ENCODE results near the gene EPOP. TPM values are rescaled to one million over a fixed set of nuclear protein-coding genes. Genes with fewer than 3 reads are reported as not detected.
"Not testable (repeated sequence)": the region's sequence is repeated elsewhere in the genome, so short reads cannot be mapped to it uniquely, and the experiment has no call there.

EPOP gene
- total and polyA plus RNA-seq, 2 of the 8 experiments (the other 6 are each of a cell fraction or from before 2014, with no cell fraction given): 1.5 to 3.3 TPM

DNA sequence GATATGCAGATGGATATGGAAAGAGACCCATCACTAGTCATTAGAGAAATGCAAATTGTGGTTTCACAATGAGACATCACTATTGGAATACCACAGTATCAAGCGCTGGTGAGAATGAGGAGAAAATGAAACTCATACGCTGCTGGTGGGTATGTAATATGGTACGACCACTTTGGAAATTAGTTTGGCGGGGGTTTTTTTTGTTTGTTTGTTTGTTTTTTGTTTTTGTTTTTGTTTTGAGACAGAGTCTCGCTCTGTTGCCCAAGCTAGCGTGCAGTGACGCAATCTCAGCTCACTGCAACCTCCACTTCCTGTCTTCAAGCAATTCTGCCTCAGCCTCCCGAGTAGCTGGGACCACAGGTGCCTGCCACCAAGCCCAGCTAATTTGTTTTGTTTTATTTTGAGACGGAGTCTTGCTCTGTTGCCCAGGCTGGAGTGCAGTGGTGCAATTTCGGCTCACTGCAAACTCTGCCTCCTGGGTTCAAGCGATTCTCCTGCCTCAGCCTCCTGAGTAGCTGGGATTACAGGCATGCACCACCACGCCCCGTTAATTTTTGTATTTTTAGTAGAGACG lies 49.9 kb downstream of the EPOP start:
- H3K27me3 ChIP-seq (replicated peaks in 1 of 4; ENCODE audit: control insufficient read depth in 3 of 4, extremely low read depth in 1 of 4, insufficient read depth in 3 of 4, low read length in 3 of 4); H4K20me1 ChIP-seq (replicated peaks in 1 of 2; ENCODE audit: control insufficient read depth in 1 of 2, insufficient read depth in 2 of 2, low read length in 2 of 2); H3K23me2 ChIP-seq (ENCODE audit: low read depth, low read length); H3K4me2 ChIP-seq (ENCODE audit: insufficient read depth in 1 of 2, low read depth in 2 of 2, low read length in 2 of 2); H3K9ac ChIP-seq (replicated peaks in 1 of 4; ENCODE audit: extremely low read depth in 1 of 4, low read depth in 3 of 4, low read length in 3 of 4); DNase-seq (ENCODE audit: low read depth in 1 of 2, low spot score in 2 of 2); H4K5ac ChIP-seq (ENCODE audit: insufficient read length, low read depth, low read length); H3K9me3 ChIP-seq (ENCODE audit: insufficient read depth in 2 of 2, low read depth in 1 of 2, low read length in 1 of 2); H2BK15ac ChIP-seq (ENCODE audit: low read length); H2AK5ac ChIP-seq (ENCODE audit: low read depth, low read length); H4K8ac ChIP-seq (ENCODE audit: extremely low read depth, insufficient read depth, low read length); H3K14ac ChIP-seq (ENCODE audit: insufficient read length); H3K79me2 ChIP-seq (ENCODE audit: control insufficient read depth in 1 of 2, insufficient read depth in 2 of 2, low read length in 2 of 2); H4K91ac ChIP-seq (replicated peaks; ENCODE audit: insufficient read length, low read length); H3K4ac ChIP-seq (replicated peaks; ENCODE audit: insufficient read length, low read depth, low read length); H2BK120ac ChIP-seq (replicated peaks; ENCODE audit: low read depth, low read length); H3K23ac ChIP-seq (ENCODE audit: insufficient read length); H3K79me1 ChIP-seq (ENCODE audit: low read depth, low read length); POLR2A ChIA-PET (ENCODE audit: partially characterized antibody); H3K4me3 ChIP-seq (ENCODE audit: extremely low read depth in 1 of 4, insufficient read depth in 2 of 4, low read depth in 3 of 4, low read length in 4 of 4); H3K56ac ChIP-seq (replicated peaks; ENCODE audit: insufficient read length, low read depth, low read length); H2BK5ac ChIP-seq (ENCODE audit: low read depth, low read length); H3K36me3 ChIP-seq (ENCODE audit: control insufficient read depth in 2 of 4, insufficient read depth in 4 of 4, low read length in 3 of 4); H2BK20ac ChIP-seq (ENCODE audit: low read length); H3K4me1 ChIP-seq (replicated peaks in 1 of 4; ENCODE audit: control insufficient read depth in 3 of 4, insufficient read depth in 4 of 4, low read length in 3 of 4); H3K27ac ChIP-seq (ENCODE audit: low read depth, low read length); H3K18ac ChIP-seq (ENCODE audit: extremely low read depth, low read length); H2BK12ac ChIP-seq (ENCODE audit: low read depth, low read length); FAIRE-seq; H2AFZ ChIP-seq (ENCODE audit: low read length): not testable (repeated sequence)
- WGBS, 2 experiments (ENCODE audit: extremely low coverage in 1 of 2, insufficient coverage in 1 of 2, insufficient read length in 1 of 2, insufficient replicate concordance in 2 of 2, low coverage in 1 of 2, low lambda C conversion rate in 2 of 2, missing lambda C conversion rate in 1 of 2): 91% methylated on average over 14 of the region's 14 CpGs; no CpG with 5 or more reads in 1 of the 2 experiments
- CTCF ChIA-PET (ENCODE audit: partially characterized antibody): interaction anchor here (0.6 to 1.9 kb wide), 7 partner anchors 16 to 115 kb away, joined by 3 to 6 read pairs (median 3); no protein-coding TSS in a partner anchor
- TF ChIP-seq CEBPB (IDR thresholded peaks at IDR 0.05; ENCODE audit: low read depth, low read length): peak; percentile 39; the same call in 1 of the 2 replicates

Small RNAs within 50 kb of the gene (microRNA-seq; reads per million reads assigned to microRNA genes)
- gene MIR4726 (ENCODE audit: borderline microRNAs expressed in 2 of 2, borderline number of aligned reads in 2 of 2, borderline replicate concordance in 1 of 2) (0 to 0.23 reads per million in 2 experiments), gene MIR4734 (ENCODE audit: borderline microRNAs expressed in 2 of 2, borderline number of aligned reads in 2 of 2, borderline replicate concordance in 1 of 2) (0 to 0.23 reads per million in 2 experiments)

Small RNAs within 50 kb of the gene (small RNA-seq; reads per million reads assigned to genes)
- gene MIR4726 (ENCODE audit: insufficient read depth) (not detected), gene MIR4734 (ENCODE audit: insufficient read depth) (not detected)

Other genes starting within 250 kb of the EPOP start
- gene ARHGAP23, start 246.5 kb downstream of the EPOP start, total RNA-seq (2021; fragmentation: NEBNext Ultra II Directional; extraction: Animal tissue kit (Norgen Biotek cat#: 25700)): 107 and 108 TPM in 2 replicates
- 16.3 and 28.6 TPM in 2 replicates for gene ARHGAP23, start 246.5 kb downstream of the EPOP start, polyA plus RNA-seq (2011; rRNA removed)
- gene SRCIN1, start 69.0 kb downstream of the EPOP start, total RNA-seq (2021; fragmentation: NEBNext Ultra II Directional; extraction: Animal tissue kit (Norgen Biotek cat#: 25700)): 3.8 and 4.1 TPM in 2 replicates
- 2.8 and 4.2 TPM in 2 replicates for gene SRCIN1, start 69.0 kb downstream of the EPOP start, polyA plus RNA-seq (2011; rRNA removed)
- gene MLLT6, start 30.3 kb upstream of the EPOP start, total RNA-seq (2021; fragmentation: NEBNext Ultra II Directional; extraction: Animal tissue kit (Norgen Biotek cat#: 25700)): 7.7 and 8.0 TPM in 2 replicates
- 6.5 and 7.7 TPM in 2 replicates for gene MLLT6, start 30.3 kb upstream of the EPOP start, polyA plus RNA-seq (2011; rRNA removed)
- 11.1 and 11.6 TPM in 2 replicates for gene CISD3, start 55.4 kb upstream of the EPOP start, total RNA-seq (2021; fragmentation: NEBNext Ultra II Directional; extraction: Animal tissue kit (Norgen Biotek cat#: 25700))
- gene CISD3, start 55.4 kb upstream of the EPOP start, polyA plus RNA-seq (2011; rRNA removed): 8.4 and 9.4 TPM in 2 replicates
- gene PCGF2, start 73.4 kb upstream of the EPOP start, total RNA-seq (2021; fragmentation: NEBNext Ultra II Directional; extraction: Animal tissue kit (Norgen Biotek cat#: 25700)): 86.1 and 93.3 TPM in 2 replicates
- 42.1 and 81.4 TPM in 2 replicates for gene PCGF2, start 73.4 kb upstream of the EPOP start, polyA plus RNA-seq (2011; rRNA removed)
- 291 and 301 TPM in 2 replicates for gene PSMB3, start 77.8 kb upstream of the EPOP start, total RNA-seq (2021; fragmentation: NEBNext Ultra II Directional; extraction: Animal tissue kit (Norgen Biotek cat#: 25700))
- gene PSMB3, start 77.8 kb upstream of the EPOP start, polyA plus RNA-seq (2011; rRNA removed): 866 and 914 TPM in 2 replicates
- 57.7 and 57.8 TPM in 2 replicates for gene PIP4K2B, start 124.6 kb upstream of the EPOP start, total RNA-seq (2021; fragmentation: NEBNext Ultra II Directional; extraction: Animal tissue kit (Norgen Biotek cat#: 25700))
- 21.5 and 24.8 TPM in 2 replicates for gene PIP4K2B, start 124.6 kb upstream of the EPOP start, polyA plus RNA-seq (2011; rRNA removed)
- gene CWC25, start 150.4 kb upstream of the EPOP start, total RNA-seq (2021; fragmentation: NEBNext Ultra II Directional; extraction: Animal tissue kit (Norgen Biotek cat#: 25700)): 13.1 and 15.8 TPM in 2 replicates
- gene CWC25, start 150.4 kb upstream of the EPOP start, polyA plus RNA-seq (2011; rRNA removed): 9.2 and 11.1 TPM in 2 replicates
- gene RPL23, start 178.8 kb upstream of the EPOP start, total RNA-seq (2021; fragmentation: NEBNext Ultra II Directional; extraction: Animal tissue kit (Norgen Biotek cat#: 25700)): 2,091 and 2,148 TPM in 2 replicates
- gene RPL23, start 178.8 kb upstream of the EPOP start, polyA plus RNA-seq (2011; rRNA removed): 1,486 and 2,502 TPM in 2 replicates
- 170 and 180 TPM in 2 replicates for gene LASP1, start 195.1 kb upstream of the EPOP start, total RNA-seq (2021; fragmentation: NEBNext Ultra II Directional; extraction: Animal tissue kit (Norgen Biotek cat#: 25700))
- gene LASP1, start 195.1 kb upstream of the EPOP start, polyA plus RNA-seq (2011; rRNA removed): 114 and 182 TPM in 2 replicates